GM19239 (cell line): Measurements from ENCODE around the gene NSMF.

ENCODE experiments used
- DNase-seq: peaks from one replicate; pipeline ENCODE4 v3.0.0; 2011; ENCODE audit warnings: low spot score; ENCODE audit not compliant: insufficient read length
- FAIRE-seq: peaks from 2 replicates; lab custom pipeline; 2011; peaks lifted over from hg19 to GRCh38; lab: Jason Lieb, UNC

NSMF gene

GRCh38 chr9:137435381-137435891, 23.7 kb downstream of the NSMF start:
- no peak for DNase-seq

GRCh38 chr9:137434498-137435380, 24.4 kb downstream of the NSMF start:
- no peak for FAIRE-seq
- DNase-seq = no peak

More at GRCh38 chr9:137435381-137435891, 23.7 kb downstream of the NSMF start:
- FAIRE-seq = no peak

DNA sequence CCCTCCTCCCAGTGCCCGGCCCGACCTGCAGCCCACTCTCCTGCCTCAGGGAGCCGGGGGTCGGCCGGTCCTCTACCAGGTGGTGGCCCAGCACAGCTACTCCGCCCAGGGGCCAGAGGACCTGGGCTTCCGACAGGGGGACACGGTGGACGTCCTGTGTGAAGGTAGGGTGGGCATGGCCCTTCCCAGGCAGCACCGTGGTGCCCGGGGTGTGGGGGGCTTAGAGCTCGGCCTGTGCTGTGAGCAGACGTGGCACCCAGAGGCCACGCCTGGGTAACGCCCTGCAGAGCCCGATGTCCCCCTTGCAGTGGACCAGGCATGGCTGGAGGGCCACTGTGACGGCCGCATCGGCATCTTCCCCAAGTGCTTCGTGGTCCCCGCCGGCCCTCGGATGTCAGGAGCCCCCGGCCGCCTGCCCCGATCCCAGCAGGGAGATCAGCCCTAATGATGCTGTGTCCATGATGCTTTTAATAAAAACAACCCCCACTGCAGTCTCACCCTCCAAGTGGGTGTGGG, 25.2 kb downstream of the NSMF start:
- FAIRE-seq = no peak
- DNase-seq = no peak

DNA sequence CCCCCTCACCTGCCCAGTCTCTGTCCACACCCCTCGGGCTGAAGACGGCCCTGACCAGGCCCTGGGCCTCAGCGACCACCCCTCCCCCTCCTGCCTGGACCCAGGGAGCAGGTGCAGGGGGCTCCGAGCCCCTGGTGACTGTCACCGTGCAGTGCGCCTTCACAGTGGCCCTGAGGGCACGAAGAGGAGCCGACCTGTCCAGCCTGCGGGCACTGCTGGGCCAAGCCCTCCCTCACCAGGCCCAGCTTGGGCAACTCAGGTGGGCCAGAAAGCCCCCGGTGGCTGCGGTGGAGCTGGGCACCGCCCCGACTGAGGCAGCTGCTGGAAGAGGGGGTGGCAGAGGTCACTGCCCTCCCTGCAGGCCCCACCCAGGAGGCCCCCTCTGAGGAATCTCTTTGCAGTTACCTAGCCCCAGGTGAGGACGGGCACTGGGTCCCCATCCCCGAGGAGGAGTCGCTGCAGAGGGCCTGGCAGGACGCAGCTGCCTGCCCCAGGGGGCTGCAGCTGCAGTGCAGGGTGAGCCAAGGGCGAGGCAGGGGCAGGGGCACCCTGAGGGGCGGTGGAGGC, 25.7 kb downstream of the NSMF start:
- no peak for FAIRE-seq
- no peak for DNase-seq

- FAIRE-seq = no peak
Measured at GRCh38 chr9:137432687-137433348, 26.3 kb downstream of the NSMF start.

DNA sequence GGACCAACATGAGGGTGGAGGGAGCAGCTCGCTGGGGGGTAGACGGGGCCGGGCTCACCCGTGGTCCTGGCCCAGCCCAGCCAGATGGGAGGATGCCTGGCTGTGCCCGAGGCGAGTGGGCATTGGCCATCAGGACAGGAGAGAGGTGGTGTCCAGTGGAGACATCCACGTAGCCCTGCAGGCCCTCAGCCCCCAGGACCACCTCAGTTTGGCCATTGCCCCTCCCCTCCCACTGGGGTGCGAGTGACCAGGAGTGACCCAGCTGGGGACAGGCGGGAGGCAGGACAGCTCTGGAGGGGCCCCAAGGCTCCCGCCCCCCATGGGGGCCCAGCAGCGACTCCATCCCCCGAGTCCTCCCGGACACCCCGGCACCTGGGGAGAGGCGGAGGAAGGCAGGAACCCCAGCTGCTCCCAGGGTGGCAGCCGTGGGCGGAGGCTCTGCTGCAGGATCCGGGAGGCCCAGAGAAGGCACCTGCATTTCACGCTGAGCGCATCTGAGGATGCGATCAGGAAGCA, 27.7 kb downstream of the NSMF start:
- no peak for DNase-seq
- FAIRE-seq = no peak

More at GRCh38 chr9:137432687-137433348, 26.3 kb downstream of the NSMF start:
- no peak for DNase-seq

DNA sequence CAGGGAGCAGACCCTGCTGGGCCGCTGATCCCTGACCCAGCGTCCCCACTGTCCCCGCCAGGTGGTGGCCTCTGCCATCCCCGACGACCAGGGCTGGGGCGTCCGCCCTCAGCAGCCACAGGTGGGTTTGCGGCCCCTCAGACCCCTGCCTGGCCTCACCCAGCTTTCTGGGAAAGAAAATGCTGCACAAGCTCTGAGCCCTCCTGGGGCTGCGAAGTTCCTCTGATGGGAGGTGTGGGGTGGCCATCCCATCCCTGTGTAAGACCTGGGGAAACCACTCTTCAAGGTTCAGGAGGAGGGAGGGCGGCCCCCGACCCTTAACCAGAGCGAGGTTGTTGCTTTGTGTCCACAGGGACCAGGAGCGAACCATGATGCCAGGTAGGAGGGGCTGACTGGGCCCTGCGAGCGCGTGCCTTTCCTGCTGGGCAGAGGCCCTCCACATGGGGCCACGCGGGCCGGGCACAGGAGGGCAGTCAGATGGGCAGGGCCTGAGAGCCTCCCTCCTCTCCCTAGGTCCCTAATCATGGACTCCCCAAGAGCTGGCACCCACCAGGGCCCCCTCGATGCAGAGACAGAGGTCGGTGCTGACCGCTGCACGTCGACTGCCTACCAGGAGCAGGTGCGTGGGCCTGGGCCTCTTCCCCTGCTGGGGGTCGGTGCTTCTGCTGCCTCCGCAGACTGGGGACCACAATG, 28.3 kb downstream of the NSMF start:
- no peak for DNase-seq
- no peak for FAIRE-seq

GRCh38 chr9:137429974-137430722, 29.0 kb downstream of the NSMF start:
- DNase-seq (peak; percentile 72), FAIRE-seq (no peak)

DNA sequence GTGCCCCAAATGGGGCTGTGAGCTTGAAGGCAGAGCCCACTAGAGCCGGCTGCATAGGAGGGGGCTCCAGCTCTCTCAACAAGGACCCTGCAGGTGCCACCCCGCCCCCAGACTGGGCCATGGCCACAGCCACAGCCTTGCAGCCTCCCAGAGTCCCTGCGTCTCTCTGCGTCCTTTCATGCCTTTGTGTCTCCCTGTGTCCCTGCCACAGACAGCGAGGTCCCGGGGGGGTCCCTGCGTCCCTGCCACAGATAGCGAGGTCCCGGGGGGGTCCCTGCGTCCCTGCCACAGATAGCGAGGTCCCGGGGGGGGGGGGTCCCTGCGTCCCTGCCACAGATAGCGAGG, 29.6 kb downstream of the NSMF start:
- DNase-seq = no peak
- no peak for FAIRE-seq

- DNase-seq (no peak), FAIRE-seq (no peak)
Measured at GRCh38 chr9:137428841-137429545, 30.1 kb downstream of the NSMF start.

- DNase-seq = no peak
- FAIRE-seq = no peak
Measured at GRCh38 chr9:137428311-137428630, 30.9 kb downstream of the NSMF start.

GRCh38 chr9:137427454-137428310, 31.5 kb downstream of the NSMF start:
- DNase-seq (no peak), FAIRE-seq (no peak)

DNA sequence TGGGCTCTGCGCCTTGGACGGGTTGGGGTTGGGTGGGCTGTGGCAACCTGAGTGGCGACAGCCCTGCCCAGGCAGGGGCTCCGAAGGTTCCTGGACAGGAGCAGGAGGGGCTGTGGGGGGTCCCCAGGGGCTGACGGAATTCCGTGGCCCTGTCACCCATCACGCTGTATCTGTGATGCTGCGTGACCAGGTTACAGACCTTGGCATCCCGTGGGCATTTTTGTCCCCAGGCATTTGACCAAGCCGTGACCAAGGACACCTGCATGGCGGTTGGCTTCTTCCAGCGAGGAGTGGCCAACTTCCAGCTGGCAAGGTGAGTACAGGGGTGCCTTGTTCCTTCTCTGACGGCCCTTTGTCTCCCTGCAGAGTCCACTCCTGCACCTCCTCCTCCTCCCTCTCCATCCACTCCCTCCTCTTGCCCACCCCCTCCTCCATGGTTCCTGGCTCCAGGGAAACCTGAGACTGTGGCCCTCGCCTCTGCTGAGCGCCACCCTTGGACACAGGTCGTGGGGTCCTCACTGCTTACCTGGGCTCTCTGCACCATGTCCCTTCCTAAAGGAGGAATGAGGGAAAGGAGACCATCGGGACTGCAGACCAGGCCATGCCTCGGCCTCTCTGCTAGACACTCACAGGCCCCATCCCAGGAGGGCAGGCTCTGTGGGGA, 33.0 kb downstream of the NSMF start:
- FAIRE-seq (no peak), DNase-seq (no peak)

DNA sequence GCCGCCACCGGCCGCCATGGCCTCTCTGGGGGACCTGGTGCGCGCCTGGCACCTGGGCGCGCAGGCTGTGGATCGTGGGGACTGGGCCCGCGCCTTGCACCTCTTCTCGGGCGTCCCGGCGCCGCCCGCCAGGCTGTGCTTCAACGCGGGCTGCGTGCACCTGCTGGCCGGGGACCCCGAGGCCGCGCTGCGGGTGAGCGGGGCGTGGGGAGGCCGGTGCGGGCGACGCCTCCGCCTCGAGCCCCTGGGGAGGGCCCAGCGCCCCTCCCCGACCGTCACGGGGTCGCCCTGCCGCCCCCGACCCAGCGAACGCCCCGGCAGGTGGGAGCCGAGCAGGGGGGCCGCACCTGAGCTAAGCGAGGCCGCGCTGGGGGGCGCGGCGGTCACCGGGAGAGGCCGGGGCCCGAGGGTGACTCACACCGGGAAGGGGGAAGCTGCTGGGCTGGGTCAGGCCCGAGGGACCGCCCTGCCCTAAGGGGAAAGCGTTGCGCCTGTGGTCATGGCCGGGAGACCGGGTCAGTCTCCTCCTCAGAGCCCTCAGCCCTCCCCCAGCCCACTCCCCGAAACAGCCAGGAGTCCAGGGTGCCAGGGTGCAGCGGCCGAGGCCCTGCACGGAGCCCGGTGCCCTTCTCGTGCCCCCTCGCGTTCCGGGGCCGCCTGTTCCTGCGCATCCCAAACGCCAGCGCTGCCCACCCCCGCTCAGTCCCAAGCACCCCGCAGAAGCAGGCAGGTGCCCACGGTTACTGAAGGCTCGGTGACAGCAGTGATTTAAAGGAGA, 35.4 kb downstream of the NSMF start:
- DNase-seq (no peak), FAIRE-seq (no peak)

GRCh38 chr9:137422604-137423513, 36.3 kb downstream of the NSMF start, which contains the start of the genes EXD3 and NOXA1:
Gene EXD3 (minus strand): TSS chr9:137423162. CDS start chr9:137395357, 27,805 bp downstream.
Gene NOXA1 (plus strand): TSS chr9:137423393. CDS start chr9:137423530, 137 bp downstream.
- DNase-seq (peak; percentile 99), FAIRE-seq (peak; percentile 74)
